HG03135 (cell line): Measurements from ENCODE around the gene EBP.
"Not testable (repeated sequence)": the region's sequence is repeated elsewhere in the genome, so short reads cannot be mapped to it uniquely, and the experiment has no call there.

Experiments used
- ATAC-seq: cut with Tn5 transposase; IDR thresholded peaks from one replicate; pipeline ENCODE4 v1.9.1; 2021; ENCODE audit warnings: mild to moderate bottlenecking, moderate library complexity; ENCODE audit not compliant: unreplicated experiment

EBP gene

GRCh38 chrX:48492293-48492910 lies 29.2 kb upstream of the EBP start:
- ATAC-seq, result no peak

GRCh38 chrX:48493890-48494364 lies 27.7 kb upstream of the EBP start:
- ATAC-seq, result no peak

- ATAC-seq, result no peak
Measured at GRCh38 chrX:48496660-48497059, 24.9 kb upstream of the EBP start.

GRCh38 chrX:48497871-48498270 lies 23.7 kb upstream of the EBP start:
- no peak for ATAC-seq

GRCh38 chrX:48498374-48498809 lies 23.2 kb upstream of the EBP start:
- ATAC-seq, result no peak

- ATAC-seq, result no peak
Measured at GRCh38 chrX:48504261-48504660, 17.3 kb upstream of the EBP start.

GRCh38 chrX:48505481-48505880 lies 16.1 kb upstream of the EBP start:
- ATAC-seq, result no peak

- ATAC-seq, result no peak
Measured at GRCh38 chrX:48507246-48507645, 14.4 kb upstream of the EBP start.

GRCh38 chrX:48508400-48509244 lies 13.0 kb upstream of the EBP start, which contains the start of gene PORCN:
Gene PORCN (plus strand): TSS chrX:48508992. CDS start chrX:48509821, 829 bp downstream.
- ATAC-seq, result peak; percentile 81

GRCh38 chrX:48509245-48509590 lies 12.4 kb upstream of the EBP start:
- peak; percentile 16 for ATAC-seq

GRCh38 chrX:48509619-48510018 lies 12.0 kb upstream of the EBP start:
- no peak for ATAC-seq

GRCh38 chrX:48511560-48511959 lies 10.0 kb upstream of the EBP start:
- ATAC-seq, result no peak

- no peak for ATAC-seq
Measured at GRCh38 chrX:48512371-48512935, 9.2 kb upstream of the EBP start.

- ATAC-seq, result no peak
Measured at GRCh38 chrX:48513670-48514069, 7.9 kb upstream of the EBP start.

- ATAC-seq, result no peak
Measured at GRCh38 chrX:48514126-48514806, 7.3 kb upstream of the EBP start.

GRCh38 chrX:48514868-48515460 lies 6.6 kb upstream of the EBP start:
- no peak for ATAC-seq

GRCh38 chrX:48515842-48516241 lies 5.8 kb upstream of the EBP start:
- no peak for ATAC-seq

- no peak for ATAC-seq
Measured at GRCh38 chrX:48516285-48516684, 5.3 kb upstream of the EBP start.

- no peak for ATAC-seq
Measured at GRCh38 chrX:48516987-48517386, 4.6 kb upstream of the EBP start.

GRCh38 chrX:48519481-48519880 lies 2.1 kb upstream of the EBP start:
- ATAC-seq, result not testable (repeated sequence)

- ATAC-seq, result no peak
Measured at GRCh38 chrX:48520455-48520854, 1.2 kb upstream of the EBP start.
